Measurements from ENCODE around the gene FAM114A2.
"Not testable (repeated sequence)": the region's sequence is repeated elsewhere in the genome, so short reads cannot be mapped to it uniquely, and the experiment has no call there.

The FAM114A2 gene

GRCh38 chr5:154076240-154076922, 37.7 kb upstream of the FAM114A2 start:
- no peak overlapping the region for H3K9ac ChIP-seq
- no peak overlapping the region for H3K4me2 ChIP-seq
- peaks cover 10% of the 10 kb centered on the region for H3K4me1 ChIP-seq (ENCODE audit: low read depth, poor library complexity, severe bottlenecking)
- no peak overlapping the region for H3K4me3 ChIP-seq (IDR thresholded peaks at IDR 0.05; ENCODE audit: insufficient read depth, low read depth, low read length)
- no peak overlapping the region for H3K27ac ChIP-seq
- TF ChIP-seq CTCF (conservative IDR thresholded peaks at IDR 0.05; ENCODE audit: low read depth, low read length) = no peak
- H3K27me3 ChIP-seq (ENCODE audit: insufficient read depth, low read depth) = no peaks in the 10 kb centered on the region
- no peaks in the 10 kb centered on the region for H4K20me1 ChIP-seq (ENCODE audit: insufficient read depth)
- H3K79me2 ChIP-seq (ENCODE audit: insufficient read depth, low read depth) = no peaks in the 10 kb centered on the region
- H2AFZ ChIP-seq (ENCODE audit: low read depth) = no peak overlapping the region
- no peaks in the 10 kb centered on the region for H3K36me3 ChIP-seq (ENCODE audit: insufficient read depth)

DNA sequence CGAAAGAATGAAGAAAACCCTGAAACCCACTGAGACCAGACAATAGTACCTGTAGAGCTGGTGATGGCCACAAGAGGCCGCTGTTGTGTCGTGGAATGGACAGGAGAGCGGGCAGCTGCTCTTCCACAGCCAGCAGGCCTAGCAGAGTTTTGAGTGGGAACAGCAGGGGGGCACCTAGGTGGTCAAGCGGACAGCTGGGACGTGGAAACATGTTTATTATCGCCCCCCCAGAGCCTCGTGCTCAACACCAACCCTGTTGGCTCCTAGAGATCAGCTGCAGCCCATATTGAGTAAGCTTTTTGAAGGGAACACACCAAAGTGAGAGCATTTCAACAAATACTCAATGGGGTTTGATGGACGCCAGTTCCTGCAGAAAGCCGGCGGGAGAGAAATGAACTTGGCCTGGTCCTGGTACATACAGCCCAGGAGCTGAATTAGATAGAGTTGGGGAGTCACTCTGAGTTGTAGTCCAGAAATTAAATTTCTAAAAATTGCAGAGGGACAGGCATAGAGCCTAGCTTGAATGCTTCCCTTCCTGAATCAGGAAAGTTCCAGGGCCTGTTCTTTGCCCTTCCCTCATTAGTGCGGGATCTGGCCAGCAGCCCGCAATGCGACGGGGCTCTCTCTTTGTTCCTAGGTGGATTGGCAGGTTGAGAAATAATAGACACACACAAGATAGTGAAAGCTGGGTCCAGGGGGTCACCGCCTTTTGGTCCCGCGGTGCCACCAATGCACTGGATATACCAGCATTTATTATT, 33.9 kb upstream of the FAM114A2 start:
- H2AFZ ChIP-seq (ENCODE audit: low read depth) = peak overlapping the region; percentile 67
- peak; percentile 89 for TF ChIP-seq CTCF (conservative IDR thresholded peaks at IDR 0.05; ENCODE audit: low read depth, low read length)

GRCh38 chr5:154071799-154072413, 33.2 kb upstream of the FAM114A2 start:
- peak overlapping the region; percentile 50 for H3K4me2 ChIP-seq
- no peaks in the 10 kb centered on the region for H3K79me2 ChIP-seq (ENCODE audit: insufficient read depth, low read depth)
- H4K20me1 ChIP-seq (ENCODE audit: insufficient read depth) = no peaks in the 10 kb centered on the region
- H3K36me3 ChIP-seq (ENCODE audit: insufficient read depth) = no peaks in the 10 kb centered on the region
- peaks cover 10% of the 10 kb centered on the region for H3K4me1 ChIP-seq (ENCODE audit: low read depth, poor library complexity, severe bottlenecking)
- peak overlapping the region; percentile 67 for H2AFZ ChIP-seq (ENCODE audit: low read depth)
- H3K4me3 ChIP-seq (IDR thresholded peaks at IDR 0.05; ENCODE audit: insufficient read depth, low read depth, low read length) = no peak overlapping the region
- no peak for TF ChIP-seq CTCF (conservative IDR thresholded peaks at IDR 0.05; ENCODE audit: low read depth, low read length)
- H3K9ac ChIP-seq = no peak overlapping the region
- H3K27ac ChIP-seq = no peak overlapping the region
- H3K27me3 ChIP-seq (ENCODE audit: insufficient read depth, low read depth) = no peaks in the 10 kb centered on the region

More for the DNA sequence above, 33.9 kb upstream of the FAM114A2 start:
- Histone ChIP-seq H3K4me2 (peak overlapping the region; percentile 50), H3K9ac (no peak overlapping the region), H3K79me2 (ENCODE audit: insufficient read depth, low read depth) (no peaks in the 10 kb centered on the region), H3K4me3 (IDR thresholded peaks at IDR 0.05; ENCODE audit: insufficient read depth, low read depth, low read length) (no peak overlapping the region), H3K36me3 (ENCODE audit: insufficient read depth) (no peaks in the 10 kb centered on the region), H3K27me3 (ENCODE audit: insufficient read depth, low read depth) (no peaks in the 10 kb centered on the region), H3K4me1 (ENCODE audit: low read depth, poor library complexity, severe bottlenecking) (peaks cover 10% of the 10 kb centered on the region), H4K20me1 (ENCODE audit: insufficient read depth) (no peaks in the 10 kb centered on the region), H3K27ac (no peak overlapping the region)

DNA sequence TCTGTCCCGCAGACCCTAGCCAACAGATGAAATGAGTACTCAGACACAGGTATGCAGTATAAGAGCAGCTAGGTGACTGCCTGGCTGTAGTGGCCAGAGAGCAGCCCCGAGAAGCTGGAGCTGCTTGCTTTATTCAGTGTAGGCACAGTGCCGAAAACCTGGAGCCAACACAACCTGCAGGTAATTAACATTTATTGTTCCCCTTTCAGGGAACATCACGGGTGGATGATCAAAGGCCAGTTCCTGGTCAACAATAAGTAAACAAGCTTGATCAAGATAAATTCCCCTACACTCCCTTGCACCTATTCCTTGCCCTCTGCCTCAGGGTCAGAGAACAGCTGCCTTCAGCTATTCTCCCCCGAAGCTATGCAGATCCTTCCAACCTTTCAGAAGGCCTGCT, 31.1 kb upstream of the FAM114A2 start:
- H3K4me1 ChIP-seq (ENCODE audit: low read depth, poor library complexity, severe bottlenecking) = peaks cover 10% of the 10 kb centered on the region
- H2AFZ ChIP-seq (ENCODE audit: low read depth); H3K27me3 ChIP-seq (ENCODE audit: insufficient read depth, low read depth); H3K79me2 ChIP-seq (ENCODE audit: insufficient read depth, low read depth); H3K4me3 ChIP-seq (IDR thresholded peaks at IDR 0.05; ENCODE audit: insufficient read depth, low read depth, low read length); H3K36me3 ChIP-seq (ENCODE audit: insufficient read depth); H3K4me2 ChIP-seq; H4K20me1 ChIP-seq (ENCODE audit: insufficient read depth); H3K27ac ChIP-seq; H3K9ac ChIP-seq: not testable (repeated sequence)
